ENCODE data around the gene RPL31. TPM values are rescaled to one million over a fixed set of nuclear protein-coding genes. Genes with fewer than 3 reads are reported as not detected.

Gene RPL31
- total RNA-seq, 2 donors from 2014 or later = 1,597 to 1,823 TPM

GRCh38 chr2:100964222-100964621 is 37.9 kb upstream of the RPL31 start:
- no peaks in the 10 kb centered on the region for H3K27me3 Mint-ChIP-seq (ENCODE audit: insufficient read depth)

GRCh38 chr2:100964681-100965169 is 37.4 kb upstream of the RPL31 start:
- Histone ChIP-seq H3K9ac (ENCODE audit: extremely low read depth, low read length, poor library complexity, severe bottlenecking) (no peak overlapping the region), H3K9me3 (ENCODE audit: control insufficient read depth, low read length) (no peaks in the 10 kb centered on the region), H3K4me1 (ENCODE audit: control insufficient read depth, insufficient read depth, low read length) (no peaks in the 10 kb centered on the region), H3K27ac (ENCODE audit: low read depth, low read length) (no peak overlapping the region), H3K27me3 (ENCODE audit: control insufficient read depth, insufficient read depth, low read length, poor library complexity, severe bottlenecking) (no peaks in the 10 kb centered on the region), H3K36me3 (ENCODE audit: control insufficient read depth, insufficient read depth, low read length) (no peaks in the 10 kb centered on the region), H3K4me3 (ENCODE audit: low read length) (no peak overlapping the region)
- Mint-ChIP-seq H3K36me3 (ENCODE audit: low read depth) (no peaks in the 10 kb centered on the region), H3K27me3 (ENCODE audit: insufficient read depth) (no peaks in the 10 kb centered on the region), H3K4me1 (no peaks in the 10 kb centered on the region), H3K4me3 (no peak overlapping the region), H3K27ac (no peak overlapping the region), H3K9me3 (no peaks in the 10 kb centered on the region)
- 82 to 86% methylated on average over 11 of the region's 11 CpGs for WGBS, 2 experiments (ENCODE audit: insufficient coverage in 1 of 2, insufficient read length in 1 of 2)
- no peak for DNase-seq
- TF ChIP-seq, protein P1, sequence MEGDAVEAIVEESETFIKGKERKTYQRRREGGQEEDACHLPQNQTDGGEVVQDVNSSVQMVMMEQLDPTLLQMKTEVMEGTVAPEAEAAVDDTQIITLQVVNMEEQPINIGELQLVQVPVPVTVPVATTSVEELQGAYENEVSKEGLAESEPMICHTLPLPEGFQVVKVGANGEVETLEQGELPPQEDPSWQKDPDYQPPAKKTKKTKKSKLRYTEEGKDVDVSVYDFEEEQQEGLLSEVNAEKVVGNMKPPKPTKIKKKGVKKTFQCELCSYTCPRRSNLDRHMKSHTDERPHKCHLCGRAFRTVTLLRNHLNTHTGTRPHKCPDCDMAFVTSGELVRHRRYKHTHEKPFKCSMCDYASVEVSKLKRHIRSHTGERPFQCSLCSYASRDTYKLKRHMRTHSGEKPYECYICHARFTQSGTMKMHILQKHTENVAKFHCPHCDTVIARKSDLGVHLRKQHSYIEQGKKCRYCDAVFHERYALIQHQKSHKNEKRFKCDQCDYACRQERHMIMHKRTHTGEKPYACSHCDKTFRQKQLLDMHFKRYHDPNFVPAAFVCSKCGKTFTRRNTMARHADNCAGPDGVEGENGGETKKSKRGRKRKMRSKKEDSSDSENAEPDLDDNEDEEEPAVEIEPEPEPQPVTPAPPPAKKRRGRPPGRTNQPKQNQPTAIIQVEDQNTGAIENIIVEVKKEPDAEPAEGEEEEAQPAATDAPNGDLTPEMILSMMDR (conservative IDR thresholded peaks at IDR 0.05) = no peak

More at GRCh38 chr2:100964222-100964621, 37.9 kb upstream of the RPL31 start:
- Histone ChIP-seq H3K27me3 (ENCODE audit: control insufficient read depth, insufficient read depth, low read length, poor library complexity, severe bottlenecking) (no peaks in the 10 kb centered on the region), H3K9ac (ENCODE audit: extremely low read depth, low read length, poor library complexity, severe bottlenecking) (no peak overlapping the region), H3K9me3 (ENCODE audit: control insufficient read depth, low read length) (no peaks in the 10 kb centered on the region), H3K4me1 (ENCODE audit: control insufficient read depth, insufficient read depth, low read length) (no peaks in the 10 kb centered on the region), H3K27ac (ENCODE audit: low read depth, low read length) (no peak overlapping the region), H3K4me3 (ENCODE audit: low read length) (no peak overlapping the region), H3K36me3 (ENCODE audit: control insufficient read depth, insufficient read depth, low read length) (no peaks in the 10 kb centered on the region)
- TF ChIP-seq, protein P1 (conservative IDR thresholded peaks at IDR 0.05) = no peak
- DNase-seq = no peak
- H3K27ac Mint-ChIP-seq = no peak overlapping the region
- no peak overlapping the region for H3K4me3 Mint-ChIP-seq
- no peaks in the 10 kb centered on the region for H3K36me3 Mint-ChIP-seq (ENCODE audit: low read depth)
- 92 to 99% methylated on average over 7 to 12 of the region's 12 CpGs for WGBS, 2 experiments (ENCODE audit: insufficient coverage in 1 of 2, insufficient read length in 1 of 2)
- no peaks in the 10 kb centered on the region for H3K4me1 Mint-ChIP-seq
- no peaks in the 10 kb centered on the region for H3K9me3 Mint-ChIP-seq

DNA sequence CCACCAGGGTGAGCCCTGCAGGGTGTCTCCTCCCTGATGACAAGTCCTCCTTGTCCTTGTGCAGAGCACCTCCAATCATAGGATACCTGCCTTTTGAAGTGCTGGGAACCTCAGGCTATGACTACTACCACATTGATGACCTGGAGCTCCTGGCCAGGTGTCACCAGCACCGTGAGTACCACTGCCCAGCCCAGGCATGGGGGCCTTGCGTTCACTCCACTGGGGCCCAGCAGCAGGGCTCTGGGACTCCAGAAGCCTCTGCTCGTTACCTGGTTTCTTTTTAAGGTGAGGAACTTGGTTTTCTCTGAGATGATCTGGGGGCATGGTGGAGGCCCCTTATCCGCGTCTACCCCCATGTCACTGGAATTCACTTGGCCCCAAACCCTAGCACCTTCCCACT is 36.5 kb upstream of the RPL31 start:
- H3K27ac Mint-ChIP-seq = no peak overlapping the region
- H3K36me3 ChIP-seq (ENCODE audit: control insufficient read depth, insufficient read depth, low read length) = no peaks in the 10 kb centered on the region
- no peaks in the 10 kb centered on the region for H3K4me1 ChIP-seq (ENCODE audit: control insufficient read depth, insufficient read depth, low read length)
- no peaks in the 10 kb centered on the region for H3K4me1 Mint-ChIP-seq
- no peak overlapping the region for H3K27ac ChIP-seq (ENCODE audit: low read depth, low read length)
- 98 to 100% methylated on average over 2 to 5 of the region's 5 CpGs for WGBS, 2 experiments (ENCODE audit: insufficient coverage in 1 of 2, insufficient read length in 1 of 2)
- no peaks in the 10 kb centered on the region for H3K9me3 Mint-ChIP-seq
- no peak overlapping the region for H3K9ac ChIP-seq (ENCODE audit: extremely low read depth, low read length, poor library complexity, severe bottlenecking)
- TF ChIP-seq, protein P1 (conservative IDR thresholded peaks at IDR 0.05) = peak; percentile 25
- H3K4me3 ChIP-seq (ENCODE audit: low read length) = no peak overlapping the region
- DNase-seq = no peak
- H3K27me3 Mint-ChIP-seq (ENCODE audit: insufficient read depth) = no peaks in the 10 kb centered on the region
- H3K36me3 Mint-ChIP-seq (ENCODE audit: low read depth) = no peaks in the 10 kb centered on the region
- H3K9me3 ChIP-seq (ENCODE audit: control insufficient read depth, low read length) = no peaks in the 10 kb centered on the region
- H3K27me3 ChIP-seq (ENCODE audit: control insufficient read depth, insufficient read depth, low read length, poor library complexity, severe bottlenecking) = no peaks in the 10 kb centered on the region
- H3K4me3 Mint-ChIP-seq = no peak overlapping the region

Data from endodermal cell (in vitro differentiated cells).